IMR-90 (cell line): Measurements from ENCODE around the gene ZNF385B. TPM values are rescaled to one million over a fixed set of nuclear protein-coding genes. Genes with fewer than 3 reads are reported as not detected.

ENCODE experiments used
- ATAC-seq: fragments of 200-7000 bp; cut with Tn5 transposase; 2 replicates; pipeline ENCODE4 v1.9.1; 2020; ENCODE audit warnings: low read depth, mild to moderate bottlenecking, moderate library complexity
- BruUV-seq: library from RNA; stranded (reverse); fragments of 400-500 nt; replicated peaks from 2 replicates; lab custom pipeline; 2021; lab: Mats Ljungman, UMichigan
- CTCF ChIA-PET: fragments of 300-600 bp; formaldehyde crosslinking; extraction: SDS; loops from one replicate; lab custom pipeline; 2021; ENCODE audit warnings: antibody characterized with exemption; lab: Yijun Ruan, JAX
- POLR2A ChIA-PET: fragments of 300-600 bp; sonication (Branson Sonifier 250); formaldehyde crosslinking; loops from one replicate; lab custom pipeline; 2022; ENCODE audit warnings: antibody characterized with exemption; ENCODE audit not compliant: unreplicated experiment; lab: Charles Lee
- DNase-seq: peaks from one replicate; pipeline ENCODE4 v3.0.0; 2013
- H2AFZ ChIP-seq: replicated peaks from 2 replicates; pipeline ENCODE3; 2013; ENCODE audit warnings: low read length, mild to moderate bottlenecking; ENCODE audit not compliant: poor library complexity
- H2AK5ac ChIP-seq: 2 replicates; pipeline ENCODE4 v1.6.1; 2013; ENCODE audit warnings: low read depth, low read length, inconsistent platforms
- H2AK9ac ChIP-seq: replicated peaks from 2 replicates; pipeline ENCODE3; 2013; ENCODE audit warnings: mild to moderate bottlenecking, low read depth, low read length, moderate library complexity; ENCODE audit not compliant: poor library complexity
- H2BK120ac ChIP-seq: 2 replicates; pipeline ENCODE4 v1.6.1; 2013; ENCODE audit warnings: low read depth, low read length, inconsistent platforms
- H2BK15ac ChIP-seq: 3 replicates; pipeline ENCODE4 v1.6.1; 2013; ENCODE audit warnings: low read depth, low read length, inconsistent platforms
- H2BK20ac ChIP-seq: 2 replicates; pipeline ENCODE4 v1.6.1; 2013; ENCODE audit warnings: low read depth, mild to moderate bottlenecking, inconsistent platforms, low read length, moderate library complexity
- H2BK5ac ChIP-seq: 2 replicates; pipeline ENCODE4 v1.6.1; 2013; ENCODE audit warnings: mild to moderate bottlenecking, low read depth, low read length, inconsistent platforms; ENCODE audit not compliant: poor library complexity, severe bottlenecking
- H3K14ac ChIP-seq: replicated peaks from 2 replicates; pipeline ENCODE4 v1.6.1; 2013; ENCODE audit warnings: low read depth, low read length, inconsistent platforms
- H3K18ac ChIP-seq: 2 replicates; pipeline ENCODE4 v1.6.1; 2013; ENCODE audit warnings: low read depth, low read length, control low read depth
- H3K23ac ChIP-seq: 2 replicates; pipeline ENCODE4 v1.6.1; 2013; ENCODE audit warnings: low read depth, low read length, inconsistent platforms
- H3K27ac ChIP-seq: 2 replicates; pipeline ENCODE4 v1.5.1; 2013; ENCODE audit warnings: mild to moderate bottlenecking, control low read depth, low read length; ENCODE audit not compliant: insufficient read depth
- H3K27me3 ChIP-seq: 2 replicates; pipeline ENCODE4 v1.6.1; 2013; ENCODE audit warnings: low read length; ENCODE audit not compliant: control insufficient read depth, insufficient read depth
- H3K36me3 ChIP-seq: 2 replicates; pipeline ENCODE4 v1.6.1; 2013; ENCODE audit warnings: low read length, mixed read lengths; ENCODE audit not compliant: control insufficient read depth, insufficient read depth
- H3K4ac ChIP-seq: 2 replicates; pipeline ENCODE4 v1.6.1; 2013; ENCODE audit warnings: low read depth, low read length, inconsistent platforms
- H3K4me1 ChIP-seq: 2 replicates; pipeline ENCODE4 v1.6.1; 2013; ENCODE audit warnings: low read length, mixed read lengths; ENCODE audit not compliant: control insufficient read depth, insufficient read depth
- H3K4me2 ChIP-seq: 2 replicates; pipeline ENCODE4 v1.6.1; 2013; ENCODE audit warnings: low read depth, mild to moderate bottlenecking, control low read depth, low read length, moderate library complexity
- H3K4me3 ChIP-seq: 2 replicates; pipeline ENCODE4 v1.5.1; 2013; ENCODE audit warnings: low read depth, mild to moderate bottlenecking, control low read depth, low read length, moderate library complexity; ENCODE audit not compliant: insufficient read depth
- H3K56ac ChIP-seq: 2 replicates; pipeline ENCODE4 v1.6.1; 2013; ENCODE audit warnings: low read length, inconsistent platforms; ENCODE audit not compliant: insufficient read depth; ENCODE audit errors: extremely low read depth
- H3K79me1 ChIP-seq, 2 experiments: 2 replicates each; pipeline ENCODE4 v1.6.1; 2013; ENCODE audit warnings: low read length in 2 of 2, inconsistent platforms in 1 of 2, low read depth in 1 of 2
- H3K9ac ChIP-seq: 2 replicates; pipeline ENCODE4 v1.6.1; 2013; ENCODE audit warnings: low read depth, low read length, control low read depth
- H3K9me1 ChIP-seq: 2 replicates; pipeline ENCODE4 v1.6.1; 2013; ENCODE audit warnings: low read length, inconsistent platforms; ENCODE audit not compliant: insufficient read depth
- H3K9me3 ChIP-seq: 2 replicates; pipeline ENCODE4 v1.6.1; 2013; ENCODE audit warnings: low read length; ENCODE audit not compliant: control insufficient read depth, insufficient read depth
- H4K20me1 ChIP-seq: 2 replicates; pipeline ENCODE4 v1.6.1; 2013; ENCODE audit warnings: low read length, inconsistent platforms; ENCODE audit not compliant: insufficient read depth
- H4K5ac ChIP-seq: 2 replicates; pipeline ENCODE4 v1.6.1; 2013; ENCODE audit warnings: mild to moderate bottlenecking, low read depth, low read length, control low read depth
- H4K8ac ChIP-seq, 2 experiments: 2 replicates each; pipeline ENCODE4 v1.6.1; 2013; ENCODE audit warnings: low read depth in 2 of 2, low read length in 2 of 2, control low read depth in 1 of 2, inconsistent platforms in 1 of 2
- H4K91ac ChIP-seq: 2 replicates; pipeline ENCODE4 v1.6.1; 2013; ENCODE audit warnings: low read depth, low read length, inconsistent platforms; ENCODE audit not compliant: insufficient read depth
- FOS ChIP-seq: fragments of 150-350 bp; IDR thresholded peaks from 2 replicates; pipeline ENCODE4 v1.6.1; 2016; ENCODE audit warnings: low read depth, low read length
- WGBS, 2 experiments: methylation state at CpG; one replicate each; pipeline versions ENCODE4 v1.1.5 to v1.1.7; 2013; ENCODE audit warnings: missing lambda C conversion rate in 2 of 2; ENCODE audit not compliant: insufficient read length in 1 of 2; ENCODE audit errors: extremely low coverage in 2 of 2; 5-methylcytosine and 5-hydroxymethylcytosine counted together
- dilution Hi-C: fragments of 300-500 bp; cut with HindIII; formaldehyde crosslinking; loops from one replicate; pipeline ENCODE4 v1.14.3; 2018; ENCODE audit warnings: low sequenced_read_pairs; ENCODE audit not compliant: unreplicated experiment
- in situ Hi-C: fragments of 300-500 bp; cut with MboI; formaldehyde crosslinking; loops from 3 replicates; pipeline ENCODE4 v1.14.3; 2019; ENCODE audit warnings: low sequenced_read_pairs, inconsistent platforms, mixed read lengths
- intact Hi-C: fragments of 100-400 bp; cut with micrococcal nuclease; formaldehyde crosslinking; loops from 2 replicates; pipeline ENCODE4 v1.10.0; 2022
- polyA plus RNA-seq, 3 experiments: library from polyadenylated mRNA; depleted of rRNA; stranded (reverse); fragments of >200 nt; gene quantifications; 2 replicates each; pipeline ENCODE4 v1.2.3, GENCODE V29; 2012; ENCODE audit warnings: low replicate concordance in 1 of 3
- total RNA-seq: library from RNA; depleted of rRNA; stranded (reverse); fragments of >200 nt; gene quantifications from 2 replicates; pipeline ENCODE4 v1.2.3, GENCODE V29; 2012

The ZNF385B gene
- total and polyA plus RNA-seq, 2 of the 4 experiments (the other 2 are of a cell fraction): not detected

DNA sequence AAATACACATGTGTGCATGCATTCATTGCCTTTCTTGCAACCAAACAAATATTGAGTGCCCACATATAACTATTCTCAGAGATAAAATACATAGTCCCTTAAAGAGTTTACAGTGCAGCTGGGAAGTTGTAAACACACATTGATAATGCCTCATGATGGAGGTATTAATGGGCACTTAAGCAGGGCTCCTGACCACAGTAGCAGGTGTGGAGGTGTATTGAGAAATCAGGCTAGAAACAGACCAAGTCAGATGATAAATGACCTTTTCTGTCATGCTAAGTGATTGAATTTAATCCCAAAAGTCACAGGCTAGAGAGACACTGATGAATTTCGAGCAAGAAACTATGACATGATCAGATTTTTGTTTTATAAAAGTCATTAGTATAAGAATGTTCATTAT, 157.7 kb downstream of the ZNF385B start:
- H4K5ac ChIP-seq: no peak overlapping the region
- dilution Hi-C loops: no loop called here
- no peaks in the 10 kb centered on the region for H3K9me1 ChIP-seq
- CTCF ChIA-PET: no interaction called here
- no peak overlapping the region for H2AK9ac ChIP-seq
- no peak overlapping the region for H2BK20ac ChIP-seq
- no TSS peak for BruUV-seq
- H3K14ac ChIP-seq: no peak overlapping the region
- in situ Hi-C loops: no loop called here
- no peaks in the 10 kb centered on the region; the same call in 1 of the 2 replicates for H3K27me3 ChIP-seq
- POLR2A ChIA-PET: no interaction called here
- no peak overlapping the region for H2BK15ac ChIP-seq
- H3K4me1 ChIP-seq: peaks cover 2% of the 10 kb centered on the region; the same call in 1 of the 2 replicates
- no peak overlapping the region for H3K23ac ChIP-seq
- no peak overlapping the region for H2BK5ac ChIP-seq
- H4K20me1 ChIP-seq: no peaks in the 10 kb centered on the region
- no peak overlapping the region for H3K4me2 ChIP-seq
- H3K9ac ChIP-seq: no peak overlapping the region
- H3K18ac ChIP-seq: no peak overlapping the region
- no CpG with 5 or more reads among the region's 1 CpG for WGBS, 2 experiments
- no peak overlapping the region for H2AK5ac ChIP-seq
- no peak for ATAC-seq
- H4K8ac ChIP-seq: no peak overlapping the region
- no peak overlapping the region for H3K56ac ChIP-seq
- H3K36me3 ChIP-seq: no peaks in the 10 kb centered on the region
- H3K4ac ChIP-seq: no peak overlapping the region
- intact Hi-C loops: no loop called here
- no peak overlapping the region for H2AFZ ChIP-seq
- no peak for TF ChIP-seq FOS
- H3K79me1 ChIP-seq: no peaks in the 10 kb centered on the region
- H2BK120ac ChIP-seq: no peak overlapping the region
- DNase-seq: no peak
- H3K4me3 ChIP-seq: no peak overlapping the region
- no peak overlapping the region for H4K91ac ChIP-seq
- H3K27ac ChIP-seq: no peak overlapping the region
- no peaks in the 10 kb centered on the region for H3K9me3 ChIP-seq
